Stimulated activated CD4-positive, alpha-beta T cell treated with anti-CD3 and anti-CD28 coated beads, Interleukin-4, amount 100 ng/mL, for 48 hours (primary cell): Measurements from ENCODE around the gene PRKAR1B.
"Not testable (repeated sequence)": the region's sequence is repeated elsewhere in the genome, so short reads cannot be mapped to it uniquely, and the experiment has no call there.

ENCODE experiments used
- DNase-seq, 2 donors: peaks; one replicate each; pipeline ENCODE4 v3.0.0-alpha.2; 2020; ENCODE audit warnings: low read depth in 2 of 2

Gene PRKAR1B

DNA sequence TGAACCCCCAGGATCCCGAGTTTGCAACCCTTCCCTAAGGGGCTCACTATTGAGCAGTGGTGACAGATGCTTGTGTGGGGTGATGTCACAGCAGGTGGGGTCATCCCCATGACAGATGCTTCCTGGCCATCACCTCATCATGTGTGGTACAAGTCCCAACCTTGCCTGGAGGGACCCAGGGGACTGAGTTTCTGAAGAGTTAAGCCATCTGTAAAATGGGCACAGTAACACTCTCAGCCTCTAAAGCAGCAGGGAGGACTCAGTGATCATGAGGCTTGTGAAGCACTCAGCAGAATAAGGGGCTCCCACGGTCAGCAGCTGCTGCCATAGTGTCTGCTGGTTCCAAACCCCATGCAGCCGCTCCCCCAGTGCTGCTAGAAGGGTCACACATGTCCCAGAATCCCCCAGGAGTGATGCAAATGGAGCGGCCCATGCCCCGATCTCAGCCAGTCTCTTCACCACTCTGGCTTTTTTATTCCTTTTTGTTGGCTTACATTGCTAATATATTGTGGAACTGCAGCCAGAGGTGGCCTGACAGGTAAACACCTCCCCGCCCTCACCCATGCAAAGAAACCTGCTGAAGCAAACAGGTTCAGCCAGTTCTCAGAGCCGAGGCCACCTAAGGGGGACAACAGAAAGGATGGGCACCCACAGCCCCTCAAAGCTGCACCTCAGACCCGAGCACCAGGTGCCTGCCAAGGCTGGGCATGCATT, 105.4 kb downstream of the PRKAR1B start:
- DNase-seq: no peak

DNA sequence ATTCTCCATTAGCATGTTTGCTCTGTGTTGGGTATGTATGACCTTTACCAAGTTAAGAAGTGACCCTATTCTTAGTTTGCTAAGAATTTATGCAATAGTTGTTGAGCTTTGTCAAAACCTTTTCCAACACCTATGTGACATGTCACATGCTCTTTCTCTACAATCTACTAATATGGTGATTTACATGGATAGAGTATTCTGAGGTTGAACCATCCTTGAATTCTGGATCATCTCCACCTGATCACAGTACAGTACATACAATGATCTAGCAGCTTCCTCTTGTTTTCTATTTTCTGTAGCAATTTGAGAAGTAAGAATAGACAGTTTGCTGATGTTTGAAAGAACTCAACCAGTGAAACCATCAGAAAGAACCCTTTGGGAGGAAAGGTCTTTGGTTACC, 106.2 kb downstream of the PRKAR1B start:
- DNase-seq: no peak

DNA sequence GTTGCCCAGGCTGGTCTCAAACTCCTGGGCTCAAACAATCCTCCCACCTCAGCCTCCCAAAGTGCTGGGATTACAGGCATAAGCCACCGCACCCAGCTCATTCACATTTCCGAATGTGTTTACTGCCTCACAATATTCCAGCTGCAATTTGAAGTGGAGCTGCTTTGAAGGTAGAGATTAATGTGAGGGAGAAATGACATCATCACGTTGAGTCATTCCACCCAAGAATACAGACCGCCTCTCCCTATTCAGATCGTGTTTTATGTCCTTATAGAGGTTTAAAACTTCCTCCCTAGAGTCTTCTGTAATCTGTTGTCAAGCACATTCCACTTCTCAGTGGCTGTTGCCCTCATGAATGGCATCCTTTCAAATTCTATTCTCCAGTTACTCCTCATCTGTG, 107.0 kb downstream of the PRKAR1B start:
- DNase-seq: no peak

GRCh38 chr7:619368-619840, 107.7 kb downstream of the PRKAR1B start:
- no peak for DNase-seq

- DNase-seq: peak in 1 of 2 donors; percentile 33
Measured at GRCh38 chr7:618539-619367, 108.3 kb downstream of the PRKAR1B start.

GRCh38 chr7:617614-618538, 109.2 kb downstream of the PRKAR1B start:
- DNase-seq: no peak

GRCh38 chr7:613442-614140, 113.5 kb downstream of the PRKAR1B start:
- DNase-seq: no peak

GRCh38 chr7:611837-612236, 115.2 kb downstream of the PRKAR1B start:
- DNase-seq: not testable (repeated sequence)

GRCh38 chr7:611281-611810, 115.7 kb downstream of the PRKAR1B start:
- DNase-seq: no peak

GRCh38 chr7:610531-611280, 116.4 kb downstream of the PRKAR1B start:
- no peak for DNase-seq

DNA sequence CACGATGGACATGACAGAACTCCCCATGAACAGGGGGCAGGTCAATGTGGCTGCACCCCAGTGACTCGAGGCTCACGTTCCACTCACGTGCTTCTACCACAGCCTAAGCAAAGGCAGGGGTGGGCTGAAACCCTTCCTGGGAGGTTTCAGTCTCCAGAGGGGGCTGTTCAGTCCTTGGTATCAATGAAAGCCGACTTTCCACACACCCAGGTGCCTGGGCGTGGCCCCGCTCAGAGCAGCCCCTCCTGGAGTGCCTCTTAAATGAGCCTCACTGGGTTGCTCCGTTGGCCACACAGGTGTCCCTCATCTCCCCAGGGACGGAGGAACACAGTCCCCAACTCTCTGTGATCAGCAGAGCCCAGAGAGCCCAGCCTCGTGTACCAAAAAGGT, 116.9 kb downstream of the PRKAR1B start:
- DNase-seq: no peak

DNA sequence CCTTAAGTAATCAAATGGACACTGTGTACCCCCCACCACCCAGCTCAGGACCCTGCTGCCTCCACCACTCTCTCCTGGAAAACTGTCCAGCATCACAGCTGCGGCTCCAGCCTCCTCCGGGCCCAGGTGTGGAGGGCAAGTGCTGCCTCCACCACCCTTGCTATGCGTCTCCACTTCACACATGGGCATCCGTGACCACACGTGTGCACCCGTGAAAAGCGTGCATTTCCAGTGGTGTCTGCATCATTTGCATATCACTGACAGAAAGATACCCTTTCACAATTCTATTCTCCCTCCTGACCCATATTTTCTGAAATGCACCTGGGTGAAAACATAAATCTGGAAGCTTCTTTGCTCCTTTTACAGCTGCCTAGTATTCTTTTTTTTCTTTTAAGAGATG, 117.7 kb downstream of the PRKAR1B start:
- no peak for DNase-seq

- no peak for DNase-seq
Measured at GRCh38 chr7:608954-609353, 118.1 kb downstream of the PRKAR1B start.

- DNase-seq: no peak
Measured at GRCh38 chr7:608361-608760, 118.7 kb downstream of the PRKAR1B start.

GRCh38 chr7:607938-608337, 119.1 kb downstream of the PRKAR1B start:
- DNase-seq: no peak

DNA sequence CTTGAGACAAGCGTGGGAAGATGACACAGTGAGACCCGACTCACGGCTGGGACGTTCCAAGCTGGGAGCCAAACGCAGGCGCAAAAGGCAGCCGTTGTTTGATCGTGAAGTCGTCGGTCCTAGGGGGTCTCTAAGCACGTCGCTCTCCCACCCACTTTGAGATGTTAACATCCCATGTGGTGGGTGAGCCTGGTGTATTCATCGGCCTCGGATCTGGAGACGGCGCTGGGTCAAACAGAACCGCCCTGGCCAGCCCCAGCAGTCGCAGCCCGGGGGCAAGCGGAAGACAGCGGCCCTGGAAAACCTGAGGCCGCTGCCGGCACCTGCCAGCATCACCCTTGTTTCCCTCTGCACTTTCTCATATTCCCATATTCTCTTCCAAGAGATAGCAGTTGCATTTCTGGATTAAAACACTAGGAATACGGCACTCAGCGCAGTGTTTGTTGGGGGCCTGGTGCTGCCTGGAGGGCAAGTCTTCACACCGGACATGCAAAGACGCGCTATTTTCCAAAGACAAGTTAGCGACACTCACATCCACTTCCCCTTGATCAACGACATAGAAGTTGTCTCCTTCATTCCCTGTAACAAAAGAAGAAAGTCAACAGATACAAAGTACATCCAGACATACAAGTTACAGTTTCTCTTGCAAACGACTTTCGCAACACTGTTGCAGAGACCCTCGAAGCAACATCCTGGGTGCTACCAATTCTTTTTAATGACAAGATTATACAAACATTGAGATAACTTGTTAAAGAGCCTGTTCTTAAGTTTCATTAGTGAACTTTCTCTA, 121.2 kb downstream of the PRKAR1B start:
- no peak for DNase-seq

GRCh38 chr7:604884-605531, 122.1 kb downstream of the PRKAR1B start:
- peak in 1 of 2 donors; percentile 47 for DNase-seq

- peak; percentile 85 to 94 for DNase-seq
Measured at GRCh38 chr7:604001-604883, 122.8 kb downstream of the PRKAR1B start.
